Astrocyte of the spinal cord (primary cell): ENCODE results near the gene USP7.

Experiments used
- DNase-seq: peaks from one replicate; pipeline ENCODE4 v3.0.0; 2011; ENCODE audit warnings: low read depth, low spot score
- H3K4me3 ChIP-seq: 2 replicates; pipeline ENCODE4 v1.5.1; 2011; ENCODE audit warnings: low read depth, mild to moderate bottlenecking, low read length, moderate library complexity
- CTCF ChIP-seq: IDR thresholded peaks from 2 replicates; pipeline ENCODE4 v1.5.1; 2012; ENCODE audit warnings: low read depth, mild to moderate bottlenecking, low read length, inconsistent platforms
- in situ Hi-C: cut with HindIII; loops from 2 replicates; pipeline ENCODE4 v1.10.0; 2017; ENCODE audit warnings: low sequenced_read_pairs

The USP7 gene

GRCh38 chr16:8958344-8959167 lies 5.2 kb downstream of the USP7 start:
- peak; percentile 42 for DNase-seq
- no peak overlapping the region for H3K4me3 ChIP-seq
- in situ Hi-C loops = no loop called here
- no peak for TF ChIP-seq CTCF

- TF ChIP-seq CTCF = no peak
- in situ Hi-C loops = no loop called here
- no peak for DNase-seq
- H3K4me3 ChIP-seq = no peak overlapping the region
Observed at GRCh38 chr16:8957509-8958157, 6.1 kb downstream of the USP7 start.

- DNase-seq = no peak
- no peak for TF ChIP-seq CTCF
- no peak overlapping the region for H3K4me3 ChIP-seq
- in situ Hi-C loops = no loop called here
Observed at GRCh38 chr16:8957063-8957397, 6.7 kb downstream of the USP7 start.

- in situ Hi-C loops = no loop called here
- DNase-seq = no peak
- no peak for TF ChIP-seq CTCF
- no peak overlapping the region for H3K4me3 ChIP-seq
Observed at GRCh38 chr16:8956265-8957062, 7.2 kb downstream of the USP7 start.

GRCh38 chr16:8955828-8956227 lies 7.9 kb downstream of the USP7 start:
- TF ChIP-seq CTCF = no peak
- in situ Hi-C loops = no loop called here
- H3K4me3 ChIP-seq = no peak overlapping the region
- DNase-seq = no peak

GRCh38 chr16:8953064-8953463 lies 10.6 kb downstream of the USP7 start:
- in situ Hi-C loops = no loop called here
- no peak for TF ChIP-seq CTCF

More at GRCh38 chr16:8953064-8953463, 10.6 kb downstream of the USP7 start:
- no peak overlapping the region for H3K4me3 ChIP-seq
- DNase-seq = no peak
